Measurements from ENCODE around the gene RALBP1.

DNA sequence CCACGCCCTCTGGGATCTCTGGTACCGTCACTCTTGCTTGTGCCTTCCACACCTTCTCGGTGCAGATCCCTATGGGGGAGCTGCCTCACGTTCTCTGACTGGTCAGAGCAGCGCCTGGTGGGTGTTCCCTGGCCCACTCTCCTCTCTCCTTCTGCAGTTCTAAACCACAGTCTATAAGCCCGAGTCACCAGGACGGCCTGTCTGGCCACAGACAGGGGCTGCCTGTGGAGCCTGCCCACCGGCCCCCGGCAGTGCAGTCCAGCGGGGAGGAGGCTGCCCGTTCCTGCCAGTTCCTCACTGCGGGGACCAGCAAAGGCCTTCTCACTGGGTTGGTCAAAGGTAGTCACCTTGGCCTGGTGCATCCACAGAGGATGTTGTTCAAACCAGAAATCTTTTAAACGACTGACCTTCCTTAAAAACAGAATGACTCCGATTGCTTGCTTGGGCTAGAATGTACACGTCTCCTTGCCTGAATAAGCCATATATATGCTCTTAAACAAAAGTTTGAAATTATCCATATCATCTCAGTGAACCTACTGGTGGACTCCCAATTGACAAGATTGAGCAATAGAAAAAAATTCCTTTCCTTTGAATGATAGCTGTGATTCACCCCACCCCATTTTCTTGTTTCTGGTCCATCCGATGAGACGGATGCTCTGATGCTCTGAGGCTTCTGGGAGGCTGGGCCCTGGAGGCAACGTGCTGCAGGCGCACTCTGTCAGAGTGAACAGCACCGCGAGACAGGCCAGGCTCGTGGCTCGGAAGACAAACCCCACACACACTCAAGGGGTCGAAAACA is 61.2 kb downstream of the RALBP1 start:
- TF ChIP-seq EZH2 (IDR thresholded peaks at IDR 0.05; ENCODE audit: low read length): no peak
- TF ChIP-seq, protein P1, sequence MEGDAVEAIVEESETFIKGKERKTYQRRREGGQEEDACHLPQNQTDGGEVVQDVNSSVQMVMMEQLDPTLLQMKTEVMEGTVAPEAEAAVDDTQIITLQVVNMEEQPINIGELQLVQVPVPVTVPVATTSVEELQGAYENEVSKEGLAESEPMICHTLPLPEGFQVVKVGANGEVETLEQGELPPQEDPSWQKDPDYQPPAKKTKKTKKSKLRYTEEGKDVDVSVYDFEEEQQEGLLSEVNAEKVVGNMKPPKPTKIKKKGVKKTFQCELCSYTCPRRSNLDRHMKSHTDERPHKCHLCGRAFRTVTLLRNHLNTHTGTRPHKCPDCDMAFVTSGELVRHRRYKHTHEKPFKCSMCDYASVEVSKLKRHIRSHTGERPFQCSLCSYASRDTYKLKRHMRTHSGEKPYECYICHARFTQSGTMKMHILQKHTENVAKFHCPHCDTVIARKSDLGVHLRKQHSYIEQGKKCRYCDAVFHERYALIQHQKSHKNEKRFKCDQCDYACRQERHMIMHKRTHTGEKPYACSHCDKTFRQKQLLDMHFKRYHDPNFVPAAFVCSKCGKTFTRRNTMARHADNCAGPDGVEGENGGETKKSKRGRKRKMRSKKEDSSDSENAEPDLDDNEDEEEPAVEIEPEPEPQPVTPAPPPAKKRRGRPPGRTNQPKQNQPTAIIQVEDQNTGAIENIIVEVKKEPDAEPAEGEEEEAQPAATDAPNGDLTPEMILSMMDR (optimal IDR thresholded peaks at IDR 0.05 in 1 of 3, IDR thresholded peaks at IDR 0.05 in 1 of 3, conservative IDR thresholded peaks at IDR 0.05 in 1 of 3; ENCODE audit: extremely low read depth in 1 of 3, insufficient read depth in 2 of 3, low read length in 3 of 3): no peak
